ENCODE data around the gene REEP3.
A peak's percentile ranks its signal among the peaks of the same experiment; 100 is the strongest.

The REEP3 gene

DNA sequence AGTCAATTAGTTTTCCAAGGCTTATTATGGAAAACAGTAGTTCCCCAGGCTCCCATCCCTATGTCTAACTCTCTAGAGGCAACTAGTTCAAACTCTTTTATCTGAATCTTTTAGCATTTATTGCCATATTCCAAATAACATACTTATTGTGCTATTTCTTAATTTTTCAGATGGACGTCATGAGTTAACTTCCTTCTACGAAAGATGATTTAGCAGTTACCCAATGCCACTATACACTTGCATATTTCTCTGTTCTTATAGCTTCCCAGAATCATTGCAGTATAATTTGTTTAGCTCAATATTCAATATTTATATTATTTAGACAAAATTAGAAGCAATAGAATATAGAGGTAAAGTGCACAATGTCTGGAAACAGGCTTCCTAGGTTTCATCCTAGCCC lies 52.8 kb downstream of the REEP3 start:
- Histone ChIP-seq H3K9ac (peak overlapping the region; percentile 33; the same call in 1 of the 2 replicates), H3K36me3 (ENCODE audit: insufficient read depth) (no peaks in the 10 kb centered on the region), H3K4me2 (peak overlapping the region; percentile 77), H3K79me2 (ENCODE audit: insufficient read depth, low read depth) (no peaks in the 10 kb centered on the region), H3K27me3 (ENCODE audit: insufficient read depth, low read depth) (no peaks in the 10 kb centered on the region), H4K20me1 (ENCODE audit: insufficient read depth) (no peaks in the 10 kb centered on the region), H3K27ac (peak overlapping the region; percentile 74), H2AFZ (ENCODE audit: low read depth) (no peak overlapping the region), H3K4me1 (ENCODE audit: low read depth, poor library complexity, severe bottlenecking) (peaks cover 49% of the 10 kb centered on the region), H3K4me3 (IDR thresholded peaks at IDR 0.05; ENCODE audit: insufficient read depth, low read depth, low read length) (no peak overlapping the region)
- TF ChIP-seq, protein P1, sequence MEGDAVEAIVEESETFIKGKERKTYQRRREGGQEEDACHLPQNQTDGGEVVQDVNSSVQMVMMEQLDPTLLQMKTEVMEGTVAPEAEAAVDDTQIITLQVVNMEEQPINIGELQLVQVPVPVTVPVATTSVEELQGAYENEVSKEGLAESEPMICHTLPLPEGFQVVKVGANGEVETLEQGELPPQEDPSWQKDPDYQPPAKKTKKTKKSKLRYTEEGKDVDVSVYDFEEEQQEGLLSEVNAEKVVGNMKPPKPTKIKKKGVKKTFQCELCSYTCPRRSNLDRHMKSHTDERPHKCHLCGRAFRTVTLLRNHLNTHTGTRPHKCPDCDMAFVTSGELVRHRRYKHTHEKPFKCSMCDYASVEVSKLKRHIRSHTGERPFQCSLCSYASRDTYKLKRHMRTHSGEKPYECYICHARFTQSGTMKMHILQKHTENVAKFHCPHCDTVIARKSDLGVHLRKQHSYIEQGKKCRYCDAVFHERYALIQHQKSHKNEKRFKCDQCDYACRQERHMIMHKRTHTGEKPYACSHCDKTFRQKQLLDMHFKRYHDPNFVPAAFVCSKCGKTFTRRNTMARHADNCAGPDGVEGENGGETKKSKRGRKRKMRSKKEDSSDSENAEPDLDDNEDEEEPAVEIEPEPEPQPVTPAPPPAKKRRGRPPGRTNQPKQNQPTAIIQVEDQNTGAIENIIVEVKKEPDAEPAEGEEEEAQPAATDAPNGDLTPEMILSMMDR (conservative IDR thresholded peaks at IDR 0.05; ENCODE audit: low read depth, low read length), result no peak

DNA sequence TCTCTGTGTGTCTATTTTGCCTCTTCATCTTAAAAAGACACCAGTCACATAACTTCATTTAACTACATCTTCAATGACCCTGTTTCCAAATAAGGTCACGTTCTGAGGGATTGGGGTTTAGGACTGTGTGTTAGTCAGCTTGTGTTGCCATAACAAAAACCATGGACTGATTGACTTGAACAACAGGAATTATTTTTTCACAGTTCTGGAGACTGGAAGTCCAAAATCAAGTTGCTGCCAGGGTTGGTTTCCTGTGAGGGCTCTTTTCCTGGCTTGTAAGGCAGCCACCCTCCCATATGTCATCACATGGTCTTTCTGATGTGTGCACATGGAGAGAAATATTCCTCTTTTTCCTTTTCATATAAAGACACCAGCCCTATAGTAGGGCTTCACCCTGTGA lies 55.3 kb downstream of the REEP3 start:
- no peak overlapping the region for H2AFZ ChIP-seq (ENCODE audit: low read depth)
- H3K9ac ChIP-seq, result no peak overlapping the region
- H3K27ac ChIP-seq, result no peak overlapping the region
- no peaks in the 10 kb centered on the region for H3K36me3 ChIP-seq (ENCODE audit: insufficient read depth)
- no peaks in the 10 kb centered on the region for H4K20me1 ChIP-seq (ENCODE audit: insufficient read depth)
- no peak overlapping the region for H3K4me2 ChIP-seq
- no peaks in the 10 kb centered on the region for H3K79me2 ChIP-seq (ENCODE audit: insufficient read depth, low read depth)
- H3K27me3 ChIP-seq (ENCODE audit: insufficient read depth, low read depth), result no peaks in the 10 kb centered on the region
- TF ChIP-seq, protein P1 (conservative IDR thresholded peaks at IDR 0.05; ENCODE audit: low read depth, low read length), result no peak
- H3K4me1 ChIP-seq (ENCODE audit: low read depth, poor library complexity, severe bottlenecking), result peaks cover 48% of the 10 kb centered on the region
- H3K4me3 ChIP-seq (IDR thresholded peaks at IDR 0.05; ENCODE audit: insufficient read depth, low read depth, low read length), result no peak overlapping the region

DNA sequence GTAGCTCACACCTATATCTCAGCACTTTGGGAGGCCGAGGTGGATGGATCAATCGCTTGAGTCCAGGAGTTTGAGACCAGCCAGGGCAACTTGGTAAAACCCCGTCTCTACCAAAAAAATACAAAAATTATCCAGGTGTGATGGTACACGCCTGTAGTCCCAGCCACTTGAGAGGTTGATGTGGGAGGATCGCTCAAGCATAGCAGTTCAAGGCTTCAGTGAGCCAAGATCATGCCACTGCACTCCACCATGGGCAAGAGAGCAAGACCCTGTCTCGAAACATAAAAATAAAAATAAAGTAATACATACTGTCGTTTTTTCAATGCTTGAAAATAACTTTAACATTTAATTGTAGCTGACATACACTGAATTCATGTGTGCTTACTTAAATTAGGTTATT lies 57.3 kb downstream of the REEP3 start:
- Histone ChIP-seq H4K20me1 (ENCODE audit: insufficient read depth) (no peaks in the 10 kb centered on the region), H3K27ac (no peak overlapping the region), H3K36me3 (ENCODE audit: insufficient read depth) (no peaks in the 10 kb centered on the region), H3K27me3 (ENCODE audit: insufficient read depth, low read depth) (no peaks in the 10 kb centered on the region), H3K79me2 (ENCODE audit: insufficient read depth, low read depth) (no peaks in the 10 kb centered on the region), H3K4me1 (ENCODE audit: low read depth, poor library complexity, severe bottlenecking) (peaks cover 37% of the 10 kb centered on the region), H3K9ac (no peak overlapping the region), H3K4me2 (no peak overlapping the region), H3K4me3 (IDR thresholded peaks at IDR 0.05; ENCODE audit: insufficient read depth, low read depth, low read length) (no peak overlapping the region), H2AFZ (ENCODE audit: low read depth) (no peak overlapping the region)
- TF ChIP-seq, protein P1 (conservative IDR thresholded peaks at IDR 0.05; ENCODE audit: low read depth, low read length), result no peak

DNA sequence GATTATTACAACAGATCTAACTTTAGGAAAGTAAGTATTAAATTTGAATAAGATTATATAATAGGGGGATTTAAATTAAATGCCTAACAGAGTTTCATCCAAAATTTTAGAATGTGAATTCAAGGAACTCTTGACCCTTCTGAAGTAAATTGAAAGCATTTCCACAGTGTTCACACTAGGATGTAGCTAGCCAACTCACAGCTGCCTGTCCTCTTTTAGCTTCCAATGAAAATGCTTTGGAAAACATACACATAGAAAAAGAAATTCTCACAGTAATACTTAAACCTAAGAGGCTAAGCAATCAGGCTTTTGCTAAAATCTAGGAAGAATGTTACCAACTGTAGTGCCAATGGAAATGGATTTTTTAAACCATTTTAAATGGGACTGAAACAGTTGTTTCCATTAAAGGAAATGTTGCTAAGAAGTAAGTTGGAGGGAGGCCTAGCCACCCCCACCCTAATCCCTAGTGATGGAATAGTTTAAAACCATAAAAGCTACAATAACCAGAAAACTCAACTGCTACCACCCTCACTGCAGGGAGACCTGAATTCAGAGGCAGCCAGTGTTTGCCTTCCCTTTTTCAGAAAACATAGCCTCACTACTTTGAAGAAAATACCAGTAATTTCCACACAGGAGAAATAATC lies 58.3 kb downstream of the REEP3 start:
- no peak overlapping the region for H3K4me2 ChIP-seq
- H3K9ac ChIP-seq, result no peak overlapping the region
- no peaks in the 10 kb centered on the region for H3K36me3 ChIP-seq (ENCODE audit: insufficient read depth)
- TF ChIP-seq, protein P1 (conservative IDR thresholded peaks at IDR 0.05; ENCODE audit: low read depth, low read length), result no peak
- H2AFZ ChIP-seq (ENCODE audit: low read depth), result no peak overlapping the region
- peaks cover 27% of the 10 kb centered on the region for H3K4me1 ChIP-seq (ENCODE audit: low read depth, poor library complexity, severe bottlenecking)
- no peaks in the 10 kb centered on the region for H3K79me2 ChIP-seq (ENCODE audit: insufficient read depth, low read depth)
- no peaks in the 10 kb centered on the region for H4K20me1 ChIP-seq (ENCODE audit: insufficient read depth)
- H3K27me3 ChIP-seq (ENCODE audit: insufficient read depth, low read depth), result no peaks in the 10 kb centered on the region
- H3K4me3 ChIP-seq (IDR thresholded peaks at IDR 0.05; ENCODE audit: insufficient read depth, low read depth, low read length), result no peak overlapping the region
- H3K27ac ChIP-seq, result no peak overlapping the region

Measured in KMS-11 (cell line).